Measurements from ENCODE around the gene AHDC1.

The AHDC1 gene

DNA sequence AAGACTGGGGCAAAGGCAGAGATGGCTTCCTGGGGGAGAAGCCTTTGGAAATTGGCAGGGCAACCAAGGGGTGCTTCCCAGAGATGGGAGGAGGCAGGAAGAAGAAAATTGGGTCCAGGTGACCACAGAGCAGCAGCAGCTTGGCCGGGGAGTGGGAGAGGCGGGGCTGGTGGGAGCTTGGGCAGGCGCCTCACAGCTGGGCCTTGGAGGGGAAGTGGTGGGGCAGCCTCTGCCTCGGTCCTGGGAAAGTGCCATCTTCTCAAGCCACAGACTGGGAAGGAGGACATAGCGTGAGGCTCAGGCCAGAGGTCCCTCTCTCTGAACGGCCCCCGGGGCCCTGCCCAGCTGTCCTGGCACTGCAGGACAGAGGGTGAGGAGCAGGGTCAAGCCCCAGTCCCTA lies 90.0 kb downstream of the AHDC1 start:
- H3K4me1 ChIP-seq: no peaks in the 10 kb centered on the region
- DNase-seq: no peak
- H3K4me3 ChIP-seq (ENCODE audit: low read depth, low read length): no peak overlapping the region
- H3K9me3 ChIP-seq: no peaks in the 10 kb centered on the region
- H3K36me3 ChIP-seq: no peaks in the 10 kb centered on the region
- TF ChIP-seq, protein P1, sequence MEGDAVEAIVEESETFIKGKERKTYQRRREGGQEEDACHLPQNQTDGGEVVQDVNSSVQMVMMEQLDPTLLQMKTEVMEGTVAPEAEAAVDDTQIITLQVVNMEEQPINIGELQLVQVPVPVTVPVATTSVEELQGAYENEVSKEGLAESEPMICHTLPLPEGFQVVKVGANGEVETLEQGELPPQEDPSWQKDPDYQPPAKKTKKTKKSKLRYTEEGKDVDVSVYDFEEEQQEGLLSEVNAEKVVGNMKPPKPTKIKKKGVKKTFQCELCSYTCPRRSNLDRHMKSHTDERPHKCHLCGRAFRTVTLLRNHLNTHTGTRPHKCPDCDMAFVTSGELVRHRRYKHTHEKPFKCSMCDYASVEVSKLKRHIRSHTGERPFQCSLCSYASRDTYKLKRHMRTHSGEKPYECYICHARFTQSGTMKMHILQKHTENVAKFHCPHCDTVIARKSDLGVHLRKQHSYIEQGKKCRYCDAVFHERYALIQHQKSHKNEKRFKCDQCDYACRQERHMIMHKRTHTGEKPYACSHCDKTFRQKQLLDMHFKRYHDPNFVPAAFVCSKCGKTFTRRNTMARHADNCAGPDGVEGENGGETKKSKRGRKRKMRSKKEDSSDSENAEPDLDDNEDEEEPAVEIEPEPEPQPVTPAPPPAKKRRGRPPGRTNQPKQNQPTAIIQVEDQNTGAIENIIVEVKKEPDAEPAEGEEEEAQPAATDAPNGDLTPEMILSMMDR (IDR thresholded peaks at IDR 0.05; ENCODE audit: low read depth, low read length): no peak
- H3K27me3 ChIP-seq: no peaks in the 10 kb centered on the region

DNA sequence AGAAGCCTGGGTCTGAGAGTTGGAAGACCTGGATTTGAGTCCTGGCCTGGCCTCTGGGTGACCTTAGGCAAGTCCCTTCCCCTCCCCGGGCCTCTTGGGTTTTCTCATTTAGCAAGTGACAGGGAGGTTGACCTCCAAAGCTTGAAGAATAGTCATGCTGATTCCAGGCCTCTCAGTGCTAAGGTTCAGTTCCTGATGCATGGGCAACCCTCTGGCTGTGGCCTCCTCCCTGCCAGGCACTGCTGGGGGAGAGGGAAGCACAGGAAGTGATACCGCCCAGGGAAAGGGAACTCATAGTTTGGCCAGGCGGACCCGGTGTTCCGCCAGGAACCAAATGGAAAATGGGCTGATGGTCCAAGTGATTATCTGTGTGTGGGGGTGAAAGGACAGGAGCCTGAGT lies 90.4 kb downstream of the AHDC1 start:
- TF ChIP-seq, protein P1 (IDR thresholded peaks at IDR 0.05; ENCODE audit: low read depth, low read length): no peak
- Histone ChIP-seq H3K27me3 (no peaks in the 10 kb centered on the region), H3K4me3 (ENCODE audit: low read depth, low read length) (no peak overlapping the region), H3K36me3 (no peaks in the 10 kb centered on the region), H3K4me1 (no peaks in the 10 kb centered on the region), H3K9me3 (no peaks in the 10 kb centered on the region)
- no peak for DNase-seq

DNA sequence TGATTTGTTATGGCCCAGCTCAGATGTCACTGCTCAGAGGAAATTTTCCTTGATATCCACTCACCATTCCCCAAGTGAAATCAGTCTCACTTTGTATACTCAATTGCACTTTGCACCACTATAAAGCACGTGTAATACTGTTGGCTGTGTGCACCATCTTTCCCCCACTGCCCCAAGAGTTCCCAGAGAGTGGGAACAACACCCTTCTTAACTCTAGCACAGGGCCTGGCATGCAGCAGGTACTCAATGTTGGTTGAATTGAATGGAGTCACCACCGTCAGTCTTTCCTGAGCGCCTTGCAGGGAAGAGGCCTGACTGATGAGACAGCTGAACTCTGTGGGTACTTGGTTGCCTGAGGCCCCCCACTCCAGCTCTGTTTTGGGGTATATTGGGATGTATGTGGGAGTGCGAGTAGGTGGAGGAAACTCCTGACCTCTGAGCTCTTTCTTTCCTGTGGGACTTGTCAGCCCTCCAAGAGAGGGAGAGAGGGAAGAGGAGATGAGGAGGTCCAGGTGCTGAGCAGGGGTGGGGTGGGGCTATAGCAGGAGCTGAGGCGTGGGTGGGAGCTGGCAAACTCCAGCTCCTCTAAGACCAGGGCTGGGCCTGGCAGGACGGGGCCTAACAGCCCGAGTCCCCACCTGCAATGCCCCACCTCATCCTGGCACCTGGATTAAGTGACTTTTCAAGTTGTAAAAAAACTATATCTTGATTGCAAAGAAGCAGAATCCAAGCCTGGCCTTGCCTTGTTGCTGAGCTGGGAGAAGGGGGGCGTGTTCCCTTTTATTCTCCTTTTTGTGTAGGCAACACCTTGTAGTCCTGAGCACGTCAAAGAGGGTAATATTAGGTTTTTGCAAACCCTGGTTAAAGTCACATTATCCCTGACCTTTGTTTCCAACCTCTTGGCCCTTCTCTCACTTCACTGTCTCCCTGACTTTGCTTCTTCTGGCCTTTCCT lies 94.5 kb downstream of the AHDC1 start:
- no peak overlapping the region for H3K4me3 ChIP-seq (ENCODE audit: low read depth, low read length)
- H3K27me3 ChIP-seq: no peaks in the 10 kb centered on the region
- TF ChIP-seq, protein P1 (IDR thresholded peaks at IDR 0.05; ENCODE audit: low read depth, low read length): no peak
- no peaks in the 10 kb centered on the region for H3K36me3 ChIP-seq
- no peaks in the 10 kb centered on the region for H3K9me3 ChIP-seq
- no peak for DNase-seq
- no peaks in the 10 kb centered on the region for H3K4me1 ChIP-seq

DNA sequence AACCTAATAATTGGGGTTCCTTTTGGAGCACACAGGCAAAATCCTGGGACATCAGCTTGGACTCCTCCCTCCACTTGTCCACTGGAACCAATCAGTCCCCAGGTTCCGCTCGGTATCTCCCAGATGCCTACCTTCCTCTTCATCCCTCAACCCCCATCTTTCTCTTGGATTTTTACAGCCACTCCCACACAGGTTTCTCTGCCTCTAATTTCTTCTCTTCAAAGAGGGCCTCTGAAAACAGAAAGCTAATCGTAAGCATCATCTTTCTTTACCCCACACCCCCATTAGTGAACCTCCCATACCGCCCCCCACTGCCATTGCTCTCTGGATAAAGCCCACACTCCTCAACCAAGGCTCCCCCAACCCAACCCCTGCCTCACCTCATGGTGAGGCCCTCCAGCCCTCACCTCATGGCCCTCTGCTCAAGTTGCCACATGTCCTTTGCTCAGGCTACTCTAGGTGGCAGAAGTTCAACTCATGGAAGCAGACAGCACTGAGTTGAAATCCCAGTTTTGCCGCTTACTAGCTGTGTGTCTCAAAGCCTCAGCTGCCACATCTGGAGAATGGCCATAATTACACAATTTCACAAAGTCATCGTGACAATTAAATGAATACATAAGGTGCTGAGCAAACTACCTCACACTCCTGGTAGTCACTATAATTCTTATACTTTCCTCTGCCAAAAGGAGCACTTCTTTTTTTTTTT lies 95.8 kb downstream of the AHDC1 start:
- Histone ChIP-seq H3K36me3 (no peaks in the 10 kb centered on the region), H3K9me3 (no peaks in the 10 kb centered on the region), H3K27me3 (no peaks in the 10 kb centered on the region), H3K4me3 (ENCODE audit: low read depth, low read length) (no peak overlapping the region), H3K4me1 (no peaks in the 10 kb centered on the region)
- no peak for DNase-seq
- TF ChIP-seq, protein P1 (IDR thresholded peaks at IDR 0.05; ENCODE audit: low read depth, low read length): 0 out of 2 replicates have a peak, but pooled peaks have one; percentile 4

DNA sequence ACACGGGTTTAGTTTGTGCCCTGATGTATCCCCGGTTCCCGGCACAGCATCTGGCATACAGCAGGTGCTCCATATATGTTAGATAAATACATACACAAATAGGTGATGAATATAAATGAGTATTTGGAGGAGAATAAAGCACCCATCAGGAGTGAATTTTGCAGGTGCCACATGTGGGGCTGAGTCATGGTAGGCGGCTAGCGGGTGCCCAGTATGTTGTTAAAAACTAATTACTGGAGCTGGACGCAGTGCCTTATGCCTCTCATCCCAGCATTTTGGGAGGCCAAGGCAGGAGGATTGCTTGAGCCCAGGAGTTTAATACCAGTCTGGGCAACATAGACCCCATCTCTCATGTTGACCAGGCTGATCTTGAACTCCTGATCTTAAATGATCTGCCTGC lies 97.2 kb downstream of the AHDC1 start:
- H3K9me3 ChIP-seq: no peaks in the 10 kb centered on the region
- DNase-seq: no peak
- no peaks in the 10 kb centered on the region for H3K4me1 ChIP-seq
- no peaks in the 10 kb centered on the region for H3K27me3 ChIP-seq
- no peak overlapping the region for H3K4me3 ChIP-seq (ENCODE audit: low read depth, low read length)
- TF ChIP-seq, protein P1 (IDR thresholded peaks at IDR 0.05; ENCODE audit: low read depth, low read length): no peak
- H3K36me3 ChIP-seq: no peaks in the 10 kb centered on the region

DNA sequence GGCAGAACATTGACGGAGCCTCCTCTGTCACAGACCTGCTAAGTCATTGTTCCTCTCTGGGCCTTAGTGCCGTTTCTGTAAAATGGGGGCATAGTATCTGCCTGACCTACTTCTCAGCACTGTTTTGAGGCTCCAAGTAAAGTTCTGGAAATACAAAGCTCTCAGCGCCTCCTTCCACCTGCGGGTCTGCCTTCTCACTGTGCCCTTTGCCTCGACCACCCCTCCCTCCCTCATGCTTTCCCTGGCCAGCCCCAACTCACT lies 98.6 kb downstream of the AHDC1 start:
- Histone ChIP-seq H3K4me3 (ENCODE audit: low read depth, low read length) (no peak overlapping the region), H3K36me3 (no peaks in the 10 kb centered on the region), H3K9me3 (no peaks in the 10 kb centered on the region), H3K4me1 (no peaks in the 10 kb centered on the region), H3K27me3 (no peaks in the 10 kb centered on the region)
- DNase-seq: no peak
- TF ChIP-seq, protein P1 (IDR thresholded peaks at IDR 0.05; ENCODE audit: low read depth, low read length): no peak

All from BE2C (cell line).